ENCODE measurements around the gene CRB2.
A peak's percentile ranks its signal among the peaks of the same experiment; 100 is the strongest.
"Not testable (repeated sequence)": the region's sequence is repeated elsewhere in the genome, so short reads cannot be mapped to it uniquely, and the experiment has no call there.

The CRB2 gene

GRCh38 chr9:123331346-123332060 is 24.5 kb upstream of the CRB2 start:
- no peak for DNase-seq

- not testable (repeated sequence) for DNase-seq
Measured at GRCh38 chr9:123333058-123333669, 22.8 kb upstream of the CRB2 start.

GRCh38 chr9:123334639-123335038 is 21.4 kb upstream of the CRB2 start:
- DNase-seq: no peak

GRCh38 chr9:123335193-123335985 is 20.6 kb upstream of the CRB2 start:
- DNase-seq: no peak

- DNase-seq: no peak
Measured at GRCh38 chr9:123335986-123336329, 20.0 kb upstream of the CRB2 start.

- DNase-seq: no peak
Measured at GRCh38 chr9:123336449-123336848, 19.5 kb upstream of the CRB2 start.

- no peak for DNase-seq
Measured at GRCh38 chr9:123336959-123337358, 19.0 kb upstream of the CRB2 start.

- DNase-seq: no peak
Measured at GRCh38 chr9:123337971-123338370, 18.0 kb upstream of the CRB2 start.

GRCh38 chr9:123338710-123339665 is 17.0 kb upstream of the CRB2 start:
- peak; percentile 51 for DNase-seq

- DNase-seq: peak; percentile 38
Measured at GRCh38 chr9:123339666-123340510, 16.1 kb upstream of the CRB2 start.

GRCh38 chr9:123341816-123342215 is 14.2 kb upstream of the CRB2 start:
- no peak for DNase-seq

- DNase-seq: no peak
Measured at GRCh38 chr9:123342247-123342646, 13.8 kb upstream of the CRB2 start.

GRCh38 chr9:123343443-123344191 is 12.4 kb upstream of the CRB2 start:
- DNase-seq: no peak

- no peak for DNase-seq
Measured at GRCh38 chr9:123344192-123344949, 11.6 kb upstream of the CRB2 start.

- no peak for DNase-seq
Measured at GRCh38 chr9:123345567-123345955, 10.4 kb upstream of the CRB2 start.

GRCh38 chr9:123346026-123346425 is 10.0 kb upstream of the CRB2 start:
- no peak for DNase-seq

GRCh38 chr9:123346826-123347225 is 9.2 kb upstream of the CRB2 start:
- DNase-seq: no peak

GRCh38 chr9:123347289-123348060 is 8.5 kb upstream of the CRB2 start:
- no peak for DNase-seq

- DNase-seq: no peak
Measured at GRCh38 chr9:123348317-123348992, 7.5 kb upstream of the CRB2 start.
